NCI-H1436 treated with DMSO at 0.1 percent for 48 hours (cell line): ENCODE data around the gene NHERF2.

Experiments used
- DNase-seq: peaks from one replicate; lab custom pipeline; 2025; lab: John Stamatoyannopoulos, UW

NHERF2 gene

DNA sequence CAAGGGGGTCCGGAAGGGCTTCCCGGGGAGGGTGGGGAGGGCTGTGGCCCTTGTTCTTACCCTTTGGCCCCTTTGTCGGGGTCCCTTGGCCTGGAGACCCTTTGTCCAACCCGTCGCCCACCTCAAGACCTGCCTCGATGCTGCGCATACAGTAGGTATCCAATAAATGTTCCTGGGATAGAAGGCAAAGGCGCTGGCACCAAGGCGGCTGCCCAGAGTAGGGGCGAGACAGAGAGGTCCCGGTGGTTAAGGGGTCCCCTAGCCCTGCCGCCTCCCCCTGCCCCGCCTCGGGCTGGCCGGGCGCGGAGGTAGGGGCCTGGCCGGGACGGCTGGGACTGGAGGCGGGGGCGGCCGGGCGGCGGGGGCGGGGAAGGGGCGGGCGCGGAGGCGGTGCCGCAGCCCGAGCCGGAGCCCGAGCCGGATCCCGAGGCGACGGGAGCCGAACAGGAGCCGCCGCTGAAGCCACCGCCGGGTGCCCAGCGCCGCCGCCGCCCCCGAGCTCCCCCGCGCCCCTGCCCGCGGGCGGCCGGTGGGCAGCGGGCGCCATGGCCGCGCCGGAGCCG, at the start of gene NHERF2:
NHERF2 (plus strand) TSS at position 442 of the 563 bp plus-strand sequence; CDS start at position 546, 104 bp downstream.
- no peak for DNase-seq

DNA sequence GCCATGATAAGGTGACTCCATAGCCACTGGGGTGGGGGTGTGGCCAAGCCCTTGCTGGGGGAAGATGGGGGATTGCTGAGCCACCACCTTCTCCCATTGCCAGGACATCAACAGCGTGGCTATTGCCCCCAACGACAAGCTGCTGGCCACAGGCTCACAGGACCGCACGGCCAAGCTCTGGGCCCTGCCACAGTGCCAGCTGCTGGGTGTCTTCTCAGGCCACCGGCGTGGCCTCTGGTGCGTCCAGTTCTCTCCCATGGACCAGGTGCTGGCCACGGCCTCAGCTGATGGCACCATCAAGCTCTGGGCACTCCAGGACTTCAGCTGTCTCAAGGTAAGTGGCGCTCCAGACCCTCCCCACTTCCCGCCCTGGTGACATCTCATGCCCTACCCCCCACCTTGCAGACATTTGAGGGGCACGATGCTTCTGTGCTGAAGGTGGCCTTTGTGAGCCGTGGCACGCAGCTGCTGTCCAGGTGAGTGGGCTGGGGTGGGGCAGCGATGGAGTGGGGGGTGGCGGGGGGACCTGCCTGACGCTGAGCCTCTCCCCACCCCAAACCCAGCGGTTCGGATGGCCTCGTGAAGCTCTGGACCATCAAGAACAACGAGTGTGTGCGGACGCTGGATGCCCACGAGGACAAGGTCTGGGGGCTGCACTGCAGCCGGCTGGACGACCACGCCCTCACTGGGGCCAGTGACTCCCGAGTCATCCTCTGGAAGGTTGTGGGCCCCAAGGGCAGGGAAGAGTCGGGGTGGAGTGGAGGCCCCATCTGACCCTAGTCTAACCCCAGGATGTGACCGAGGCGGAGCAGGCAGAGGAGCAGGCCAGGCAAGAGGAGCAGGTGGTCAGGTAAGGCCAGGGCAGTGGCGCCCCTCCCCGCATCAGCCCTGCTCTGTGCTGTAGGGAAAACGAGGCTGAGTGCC, 49.5 kb upstream of the NHERF2 start:
- no peak for DNase-seq

DNA sequence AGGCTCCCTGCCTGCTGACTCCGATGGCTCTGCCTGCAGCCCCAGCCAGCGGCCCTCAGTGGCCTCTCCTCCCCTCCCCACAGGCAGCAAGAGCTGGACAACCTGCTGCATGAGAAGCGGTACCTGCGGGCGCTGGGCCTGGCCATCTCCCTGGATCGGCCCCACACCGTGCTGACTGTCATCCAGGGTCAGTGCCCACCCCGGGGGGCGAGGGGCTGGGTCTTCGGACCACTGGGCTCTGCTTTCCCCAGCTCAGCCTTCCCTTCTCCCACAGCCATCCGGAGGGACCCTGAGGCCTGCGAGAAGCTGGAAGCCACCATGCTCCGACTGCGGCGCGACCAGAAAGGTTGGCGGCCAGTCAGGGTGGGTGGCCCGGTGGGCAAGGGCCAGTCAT, 48.8 kb upstream of the NHERF2 start:
- no peak for DNase-seq

DNA sequence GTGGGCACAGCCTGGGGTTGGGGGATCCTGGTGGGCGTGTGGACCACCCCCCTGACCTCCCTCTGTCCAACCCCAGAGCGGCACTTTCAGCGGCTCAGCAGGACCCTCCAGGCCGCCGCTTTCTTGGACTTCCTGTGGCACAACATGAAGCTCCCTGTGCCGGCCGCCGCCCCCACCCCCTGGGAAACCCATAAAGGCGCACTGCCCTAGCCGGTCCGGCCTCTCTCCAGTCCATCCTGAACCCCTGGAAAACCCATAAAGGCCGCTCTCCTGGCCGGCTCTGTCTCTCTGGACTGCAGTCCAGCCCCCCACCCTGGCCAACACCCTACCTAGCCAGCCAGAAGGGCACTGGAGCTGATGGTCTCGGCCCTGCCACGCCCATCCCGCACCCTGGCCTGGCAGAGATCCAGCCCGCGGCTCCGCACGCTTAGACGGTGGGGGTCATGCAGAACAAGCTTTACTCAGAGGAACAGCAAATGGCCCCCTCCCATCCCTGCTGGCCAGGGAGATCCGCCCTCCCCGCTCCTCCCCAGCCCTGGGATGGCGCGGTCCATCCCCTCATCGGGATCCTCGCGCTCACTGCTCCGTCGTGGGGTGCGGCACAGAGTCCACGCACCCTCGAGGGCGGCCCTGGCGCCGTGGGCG, 48.1 kb upstream of the NHERF2 start:
- DNase-seq = no peak

DNA sequence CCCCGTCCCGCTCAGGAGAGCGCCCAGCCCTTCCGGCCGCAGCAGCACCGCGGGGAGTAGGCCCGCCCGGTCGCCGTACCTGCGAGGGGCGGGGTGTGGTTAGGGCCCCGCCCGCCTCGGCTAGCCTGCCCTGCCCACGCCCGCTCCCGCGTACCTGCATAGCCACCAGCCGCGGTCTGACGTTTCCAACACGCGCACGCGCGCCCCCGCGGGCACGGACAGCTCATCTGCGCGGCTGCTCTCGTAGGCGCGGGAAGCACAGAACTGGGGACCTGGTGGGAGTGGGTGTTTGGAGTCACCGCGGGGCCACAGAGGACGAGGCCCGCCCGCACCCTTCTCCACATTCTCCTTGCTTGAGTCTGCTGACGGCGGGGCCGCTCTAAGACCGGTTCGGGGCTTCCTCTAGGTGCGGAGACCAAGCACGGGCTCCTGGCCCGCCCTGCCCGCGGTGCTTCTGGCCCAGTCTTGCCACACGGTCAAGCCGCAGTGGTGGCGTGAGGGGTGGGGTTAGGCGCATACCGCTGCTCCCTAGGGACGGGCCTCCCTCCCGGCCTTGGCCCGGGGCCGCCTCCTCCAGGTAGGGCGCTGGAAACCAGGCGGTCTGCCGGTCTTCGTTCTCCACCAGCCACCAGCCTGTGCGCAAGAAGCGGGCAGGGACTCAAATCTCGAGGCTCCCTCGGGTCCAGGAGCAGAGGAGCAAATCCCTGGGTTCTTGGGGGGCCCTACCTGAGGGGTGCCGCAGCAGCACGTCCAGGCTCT, 47.3 kb upstream of the NHERF2 start:
- DNase-seq = no peak

DNA sequence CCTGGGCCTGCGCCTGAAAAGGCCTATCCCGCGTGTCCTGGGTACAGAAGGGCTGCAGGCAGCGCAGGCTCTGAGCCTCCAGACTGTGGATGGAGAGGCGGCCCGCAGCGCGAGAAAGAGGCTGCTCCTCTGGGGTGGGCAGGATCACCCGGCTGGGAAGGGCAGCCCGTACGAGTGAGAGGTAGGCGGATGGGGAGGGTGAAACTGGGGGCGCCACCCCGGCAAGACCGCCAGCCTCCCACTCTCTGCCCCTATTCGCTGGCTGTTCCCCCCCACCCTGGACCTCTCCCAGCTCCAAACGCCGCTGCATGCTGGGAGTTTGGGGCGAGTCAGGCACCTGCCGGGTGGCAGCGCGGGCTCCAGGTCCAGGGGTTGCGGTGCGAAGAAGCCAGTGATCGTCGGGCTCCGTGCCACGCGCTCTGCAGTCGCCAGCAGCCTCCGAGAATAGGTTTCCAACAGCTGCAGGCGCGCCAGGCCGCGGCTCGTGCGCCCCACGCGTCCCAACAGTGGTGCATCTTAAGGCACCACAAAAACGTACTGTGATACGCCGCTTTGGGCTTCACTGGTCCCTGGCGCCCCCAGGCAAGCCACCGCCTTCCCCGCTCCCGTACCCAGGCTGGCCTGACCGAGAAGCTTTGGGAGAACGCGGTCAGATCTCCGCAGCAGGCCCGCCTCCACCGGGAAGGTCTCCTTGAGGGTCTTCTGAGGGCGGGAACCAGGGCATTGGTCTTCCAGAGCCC, 46.5 kb upstream of the NHERF2 start:
- no peak for DNase-seq

DNA sequence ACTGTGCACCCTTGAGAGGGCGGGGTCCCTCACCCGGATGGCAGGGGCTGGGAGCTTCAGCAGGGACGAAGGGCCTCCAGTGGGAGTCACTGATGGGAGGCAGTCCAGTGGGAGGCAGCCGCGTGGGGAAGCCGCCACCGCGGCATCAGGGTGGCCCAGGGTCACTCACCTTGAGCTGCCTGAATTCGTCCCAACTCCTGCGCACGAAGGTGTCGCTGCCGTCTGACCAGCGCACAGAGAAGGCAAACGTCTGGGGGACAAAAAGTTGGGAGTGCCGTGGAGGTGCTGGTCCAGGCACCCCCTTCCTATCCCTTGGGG, 46.0 kb upstream of the NHERF2 start:
- DNase-seq = no peak

DNA sequence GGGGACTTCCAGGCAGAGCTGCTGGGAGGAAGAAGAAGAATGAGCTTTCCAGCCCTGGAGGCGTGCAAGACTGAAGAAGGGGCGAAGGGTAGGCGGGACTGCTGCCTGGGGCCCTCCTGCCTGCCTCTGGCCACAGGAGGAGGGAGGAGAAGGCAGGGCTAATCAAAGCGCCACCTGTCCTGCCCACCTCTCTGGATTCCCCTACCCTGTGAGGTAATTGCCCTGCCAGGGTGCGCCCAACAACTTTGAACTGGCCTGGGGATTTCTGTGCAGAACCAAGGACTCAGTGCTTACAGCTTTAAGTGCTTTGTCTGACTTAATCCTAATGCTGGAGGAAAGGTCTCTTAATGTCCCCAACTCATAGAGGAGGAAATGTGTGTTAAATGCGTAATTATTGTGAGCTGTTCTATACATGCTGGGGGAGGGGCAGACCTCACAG, 45.3 kb upstream of the NHERF2 start, which contains the start of gene NOXO1:
NOXO1 (minus strand) TSS at position 72 of the 439 bp plus-strand sequence. CDS start 290 bp downstream, outside the sequence.
- DNase-seq = no peak

DNA sequence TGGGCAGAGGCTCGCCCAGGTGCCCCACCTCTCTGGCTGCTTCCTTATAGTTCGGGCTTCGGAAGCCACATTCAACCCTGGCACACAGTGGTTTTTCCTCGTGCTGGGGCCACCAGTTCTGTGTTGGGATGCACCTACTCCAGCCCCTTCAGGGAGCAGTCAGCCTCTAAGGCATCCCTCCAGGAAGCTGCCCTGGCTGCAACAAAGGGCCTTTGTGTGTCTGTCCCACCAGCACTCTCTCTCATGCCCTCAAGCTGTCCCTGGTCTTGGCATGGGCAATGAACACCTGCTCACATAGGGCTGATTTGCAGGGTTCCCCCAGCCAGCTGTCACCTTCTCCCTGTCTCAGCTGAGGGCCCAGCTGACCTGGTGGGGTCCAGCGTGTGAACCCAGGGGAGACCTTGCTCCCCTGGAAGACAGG, 44.7 kb upstream of the NHERF2 start:
- DNase-seq = no peak

DNA sequence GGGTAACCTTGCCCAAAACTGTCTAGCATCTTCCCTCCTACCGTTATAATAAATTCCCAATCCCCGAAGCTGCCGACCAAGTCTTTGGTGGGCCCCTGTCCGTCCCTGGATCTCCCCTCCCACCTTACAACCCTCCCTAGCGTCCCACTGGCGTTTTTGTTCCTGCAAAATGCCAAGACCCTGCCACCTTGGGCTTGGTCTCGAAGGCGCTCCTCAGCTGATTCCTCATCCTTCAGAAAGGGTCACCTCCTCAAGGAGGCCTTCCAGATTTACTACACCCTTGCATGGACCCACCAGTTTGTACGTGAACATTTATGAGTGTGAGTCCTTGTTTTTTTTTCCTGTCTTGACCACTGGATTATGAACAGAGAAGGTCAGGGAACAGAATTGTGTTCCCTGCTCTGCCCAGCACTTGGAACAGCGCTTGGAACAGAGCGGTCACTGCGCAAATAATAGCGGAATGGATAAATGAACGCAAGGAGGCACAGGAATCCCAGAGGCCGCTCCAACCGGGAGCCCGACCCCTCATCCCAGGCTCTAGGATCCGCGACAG, 43.6 kb upstream of the NHERF2 start:
- DNase-seq = no peak

DNA sequence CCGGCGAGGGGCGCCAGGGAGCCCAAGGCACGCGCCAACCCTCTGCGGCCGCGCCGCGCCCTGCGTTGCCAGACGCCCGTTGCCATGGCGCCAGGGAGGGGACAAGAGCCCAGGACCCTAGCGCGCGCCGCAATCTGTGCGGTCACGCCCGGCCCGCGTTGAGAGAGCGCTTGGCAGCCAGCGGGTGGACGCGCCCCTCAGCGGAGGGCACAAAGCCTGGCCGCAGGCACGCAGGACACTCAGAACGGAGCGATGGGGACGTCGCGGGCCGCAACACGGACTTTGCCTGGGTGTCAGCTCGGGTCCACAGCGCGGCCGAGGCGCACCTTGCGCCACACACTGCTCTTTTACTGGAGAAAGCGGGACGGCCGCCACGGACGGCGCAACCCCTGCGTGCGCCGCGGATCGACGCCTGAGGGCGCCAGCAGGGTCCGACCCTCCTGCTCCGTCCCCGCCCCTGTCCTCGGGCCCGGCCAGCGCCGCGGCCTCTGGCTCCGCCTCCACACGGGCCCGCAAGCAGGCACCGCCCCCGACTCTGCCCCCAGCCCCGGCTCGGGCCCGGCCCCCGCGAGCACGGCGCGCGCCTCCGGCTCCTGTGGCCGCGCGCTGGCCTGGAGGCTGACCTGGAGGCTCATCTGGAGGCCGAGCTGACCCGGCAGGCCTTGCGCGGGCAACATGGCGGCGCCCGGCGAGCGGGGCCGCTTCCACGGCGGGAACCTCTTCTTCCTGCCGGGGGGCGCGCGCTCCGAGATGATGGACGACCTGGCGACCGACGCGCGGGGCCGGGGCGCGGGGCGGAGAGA, 43.0 kb upstream of the NHERF2 start, which contains the start of gene GFER:
GFER (plus strand) TSS at position 650 of the 803 bp plus-strand sequence; CDS start at position 676, 26 bp downstream.
- no peak for DNase-seq

DNA sequence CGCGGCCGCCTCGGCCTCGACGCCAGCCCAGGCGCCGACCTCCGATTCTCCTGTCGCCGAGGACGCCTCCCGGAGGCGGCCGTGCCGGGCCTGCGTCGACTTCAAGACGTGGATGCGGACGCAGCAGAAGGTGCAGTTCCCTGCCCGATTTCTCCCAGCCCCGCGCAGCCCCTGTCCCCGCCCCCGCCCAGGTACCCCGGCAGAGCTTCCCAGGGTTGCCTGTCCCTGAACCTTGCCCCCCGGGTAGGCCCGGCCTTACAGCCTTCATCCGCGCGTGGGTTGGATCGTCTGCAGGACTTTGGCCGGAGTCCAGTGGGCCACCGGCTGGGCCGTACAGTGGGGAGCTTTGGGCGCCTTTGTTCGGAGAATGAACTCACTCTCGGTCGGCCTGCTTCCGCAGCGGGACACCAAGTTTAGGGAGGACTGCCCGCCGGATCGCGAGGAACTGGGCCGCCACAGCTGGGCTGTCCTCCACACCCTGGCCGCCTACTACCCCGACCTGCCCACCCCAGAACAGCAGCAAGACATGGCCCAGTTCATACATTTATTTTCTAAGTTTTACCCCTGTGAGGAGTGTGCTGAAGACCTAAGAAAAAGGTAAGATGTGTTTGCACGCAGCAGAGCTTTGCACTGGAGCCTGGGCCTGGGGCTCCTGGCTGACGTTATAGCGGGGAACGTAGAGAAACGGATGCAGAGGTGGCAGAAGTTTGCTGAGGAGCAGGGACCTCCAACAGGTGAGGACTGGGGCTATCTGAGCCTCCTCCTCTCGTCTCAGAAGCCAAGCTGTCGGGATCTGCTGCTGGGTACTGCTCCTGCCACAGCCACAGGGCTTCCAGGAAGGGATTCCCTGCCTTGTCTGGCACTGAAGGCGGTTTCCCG, 42.1 kb upstream of the NHERF2 start:
- no peak for DNase-seq

DNA sequence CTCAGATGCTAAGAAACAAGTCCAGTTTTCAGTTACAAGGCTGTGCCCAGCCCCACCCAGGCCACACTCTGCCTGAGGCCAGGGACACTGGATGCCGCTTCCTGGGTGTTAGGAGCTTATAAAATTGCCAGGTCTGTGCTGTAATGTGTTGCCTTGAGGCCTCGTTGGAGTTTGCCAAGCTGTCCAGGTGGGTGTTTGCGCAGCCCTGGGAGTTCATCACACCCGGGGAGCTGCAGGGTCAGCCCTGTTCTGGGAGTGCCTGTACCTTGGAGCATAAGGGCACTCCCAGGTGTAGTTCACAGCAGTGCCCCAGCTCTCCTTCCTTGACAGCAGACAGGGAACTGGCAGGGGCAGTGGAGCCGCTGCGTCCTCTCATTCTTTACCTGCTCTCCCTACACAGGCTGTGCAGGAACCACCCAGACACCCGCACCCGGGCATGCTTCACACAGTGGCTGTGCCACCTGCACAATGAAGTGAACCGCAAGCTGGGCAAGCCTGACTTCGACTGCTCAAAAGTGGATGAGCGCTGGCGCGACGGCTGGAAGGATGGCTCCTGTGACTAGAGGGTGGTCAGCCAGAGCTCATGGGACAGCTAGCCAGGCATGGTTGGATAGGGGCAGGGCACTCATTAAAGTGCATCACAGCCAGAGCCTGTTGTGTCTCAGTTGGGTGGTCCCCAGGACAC, 41.1 kb upstream of the NHERF2 start:
- DNase-seq = no peak

DNA sequence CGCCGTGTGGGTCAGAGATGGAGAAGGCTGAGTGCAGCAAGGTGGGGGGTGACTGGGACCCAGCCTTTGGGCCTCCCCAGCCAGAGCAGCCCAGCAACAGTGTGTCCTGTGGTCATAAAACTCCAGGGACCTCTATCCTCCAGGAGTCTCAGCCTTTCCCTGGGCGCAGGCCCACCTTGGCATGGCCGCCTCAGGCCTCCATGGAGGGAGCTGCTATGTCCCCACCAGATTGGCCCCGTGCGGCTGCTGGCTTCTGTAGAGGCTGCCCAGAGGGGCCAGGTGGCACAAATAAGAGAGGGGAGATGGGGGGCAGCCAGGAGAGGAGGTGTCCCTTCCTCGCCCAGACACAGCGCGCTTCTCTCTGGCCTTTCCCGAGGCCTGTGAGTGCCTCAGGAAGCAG, 39.5 kb upstream of the NHERF2 start:
- DNase-seq = no peak

DNA sequence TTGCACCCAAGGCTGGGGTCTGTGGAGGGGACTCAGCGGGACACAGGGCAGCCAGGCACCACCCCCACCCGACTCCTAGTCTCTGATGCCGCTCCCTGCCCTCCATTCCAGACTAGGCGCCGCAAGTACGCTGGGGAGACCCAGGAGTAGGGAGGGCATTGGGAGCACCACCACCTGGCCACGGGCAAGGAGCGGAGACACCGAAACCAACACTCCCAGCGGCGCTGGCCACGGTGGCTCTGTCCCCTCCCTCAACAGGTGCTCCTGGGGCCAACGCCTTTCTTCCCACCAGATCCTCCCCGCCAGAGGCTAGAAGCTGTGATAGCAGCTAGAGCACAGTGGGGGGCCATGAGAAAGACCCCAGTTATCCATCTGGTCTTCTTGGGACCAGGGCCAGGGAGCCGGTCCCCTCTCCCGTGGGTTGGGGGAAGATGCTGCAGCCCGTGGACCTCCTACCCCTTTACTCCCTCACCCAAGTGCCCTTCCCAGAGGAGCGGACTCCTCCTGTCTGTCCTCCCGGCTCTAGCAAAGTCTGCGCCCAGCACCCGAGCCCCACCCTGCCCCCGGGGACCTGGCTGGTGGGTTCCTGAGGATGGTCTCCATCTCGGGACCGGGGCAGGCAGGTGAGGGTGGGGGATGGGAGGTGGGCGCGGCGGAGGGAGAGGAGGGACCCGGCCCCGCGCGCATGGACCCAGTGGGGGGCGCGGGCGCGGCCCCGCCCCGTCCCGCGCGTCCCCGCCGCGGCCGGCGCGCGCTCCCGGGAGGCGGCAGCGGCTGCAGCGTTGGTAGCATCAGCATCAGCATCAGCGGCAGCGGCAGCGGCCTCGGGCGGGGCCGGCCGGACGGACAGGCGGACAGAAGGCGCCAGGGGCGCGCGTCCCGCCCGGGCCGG, 37.2 kb upstream of the NHERF2 start, which contains the start of gene SYNGR3:
SYNGR3 (plus strand) TSS at position 762 of the 892 bp plus-strand sequence. CDS start 133 bp downstream, outside the sequence.
- DNase-seq = no peak

DNA sequence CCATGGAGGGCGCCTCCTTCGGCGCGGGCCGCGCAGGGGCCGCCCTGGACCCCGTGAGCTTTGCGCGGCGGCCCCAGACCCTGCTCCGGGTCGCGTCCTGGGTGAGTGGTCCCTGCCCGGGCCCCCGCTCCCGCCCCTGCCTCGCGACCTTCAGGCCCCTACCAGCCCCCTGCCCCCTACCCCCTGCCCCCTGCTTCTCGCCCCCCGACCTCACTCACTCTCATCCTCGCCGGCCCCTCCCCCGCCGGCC, 36.7 kb upstream of the NHERF2 start:
- DNase-seq = no peak

DNA sequence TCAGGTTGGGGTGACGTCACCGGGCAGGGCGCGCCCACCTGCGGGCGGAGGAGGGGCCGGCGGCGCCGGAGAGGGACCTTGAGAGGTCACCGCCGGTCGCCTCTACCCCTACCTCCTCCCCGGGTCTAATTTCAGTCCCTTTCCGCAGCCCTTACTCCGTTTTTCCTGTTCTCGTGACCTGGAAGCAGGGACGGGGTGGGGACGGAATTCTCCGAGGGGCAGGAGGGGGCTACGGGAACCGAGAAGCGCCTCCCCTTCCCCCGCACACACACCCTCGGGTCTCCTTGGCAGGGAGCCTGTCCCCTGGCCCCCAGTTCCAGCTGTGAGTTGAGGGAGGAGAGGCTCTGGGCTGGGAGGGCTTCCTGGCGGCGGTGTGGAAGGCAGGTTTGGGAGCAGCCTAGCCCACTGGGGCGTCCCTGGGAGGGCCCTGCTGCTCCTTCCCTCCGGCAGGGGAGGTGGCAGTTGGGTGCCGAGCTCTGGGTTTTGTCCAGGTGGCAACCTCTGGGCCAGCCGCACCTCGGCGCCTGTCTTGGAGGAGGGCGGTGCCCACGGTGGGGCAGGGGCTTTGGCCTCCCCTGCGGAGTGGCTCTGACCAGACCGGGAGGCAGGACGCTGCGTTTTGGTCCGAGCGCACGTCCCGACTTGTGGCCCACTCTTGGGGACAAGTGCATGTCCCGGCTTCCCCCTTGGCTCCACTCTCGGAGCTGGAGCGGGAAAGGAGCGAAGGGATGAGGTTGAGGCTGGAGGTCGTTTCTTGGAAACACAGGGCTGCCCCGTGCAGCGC, 36.2 kb upstream of the NHERF2 start:
- DNase-seq = no peak
